Psoas muscle (tissue), 8 donors: Measurements from ENCODE around the gene MCM8. TPM values are rescaled to one million over a fixed set of nuclear protein-coding genes. Genes with fewer than 3 reads are reported as not detected.
"Not testable (repeated sequence)": the region's sequence is repeated elsewhere in the genome, so short reads cannot be mapped to it uniquely, and the experiment has no call there.

Source experiments
- ATAC-seq, 4 donors: fragments of 200-7000 bp; cut with Tn5 transposase; one replicate each; pipeline ENCODE4 v1.9.1; 2020; ENCODE audit warnings: moderate library complexity in 3 of 4, mild to moderate bottlenecking in 2 of 4
- DNase-seq, 2 donors: peaks; one replicate each; pipeline ENCODE4 v3.0.0-alpha.2; 2020
- H3K27ac ChIP-seq: fragments of 200-600 bp; one replicate; pipeline ENCODE4 v1.8.0; 2022
- H3K27me3 ChIP-seq, 3 donors: fragments of 200-600 bp in 1 of 3; one replicate each; pipeline versions ENCODE4 v1.6.1 to v1.8.0; 2013 to 2022; ENCODE audit warnings: low read length in 2 of 3, mild to moderate bottlenecking in 2 of 3, moderate library complexity in 1 of 3; ENCODE audit not compliant: insufficient read depth in 3 of 3
- H3K36me3 ChIP-seq, 2 donors: fragments of 200-600 bp in 1 of 2; one replicate each; pipeline versions ENCODE4 v1.6.1 to v1.8.0; 2013 to 2022; ENCODE audit warnings: low read depth in 1 of 2, mild to moderate bottlenecking in 1 of 2, moderate library complexity in 1 of 2; ENCODE audit not compliant: insufficient read depth in 1 of 2
- H3K4me1 ChIP-seq: fragments of 200-600 bp; one replicate; pipeline ENCODE4 v1.8.0; 2022
- H3K4me3 ChIP-seq: fragments of 200-600 bp; one replicate; pipeline ENCODE4 v1.8.0; 2022; ENCODE audit warnings: mild to moderate bottlenecking
- H3K9me3 ChIP-seq: fragments of 200-600 bp; one replicate; pipeline ENCODE4 v1.8.0; 2022
- WGBS, 3 donors: extraction: QIAGEN DNeasy Blood & Tissue Kit; methylation state at CpG; one replicate each; pipeline versions ENCODE4 v1.1.6 to v1.1.7; 2013; 5-methylcytosine and 5-hydroxymethylcytosine counted together
- intact Hi-C, 2 donors: fragments of 100-400 bp; cut with DNase I; formaldehyde crosslinking; loops; one replicate each; pipeline versions ENCODE4 v1.11.0 to v1.14.2; 2022
- polyA plus RNA-seq, 3 donors: library from polyadenylated mRNA; stranded (reverse); fragments of 200-250 nt; gene quantifications; one replicate each; pipeline ENCODE4 v1.2.3, GENCODE V29; 2013
- total RNA-seq, 4 donors: library from RNA; stranded (reverse); fragmentation: NEBNext Ultra II Directional in 2 of 4; extraction: Animal tissue kit (Norgen Biotek cat#: 25700) in 2 of 4; gene quantifications; one replicate each; pipeline versions ENCODE4 v1.2.1 to v1.2.4, GENCODE V29; 2021 to 2023
- TF ChIP-seq, protein P1 (sequence below): fragments of 200-600 bp; IDR thresholded peaks from one replicate; pipeline ENCODE4 v1.8.0; 2022; ENCODE audit warnings: antibody characterized with exemption
- donor health status: healthy with polysubstance abuse.
- donor health status: DM: no; HTN: no; CAD: no; lungs with moderate emphysema.
- donor health status: Bipolar disorder and iron deficiency.
- donor health status: healthy.
- donor health status: DM: yes; HTN: yes; CAD: no.
- donor health status: DM: no; HTN: no; CAD: no.
- donor health status: DM: no; HTN: no; CAD: no.
- donor health status: DM: yes; HTN: yes; CAD: no.

The MCM8 gene
- total and polyA plus RNA-seq, 7 donors, result 2.9 to 14.8 (median 6.2) TPM

- intact Hi-C loops, result no loop called here
- Histone ChIP-seq H3K27ac (peak overlapping the region; percentile 72), H3K4me3 (no peak overlapping the region), H3K36me3 (peaks cover 5 to 35% of the 10 kb centered on the region in 2 donors), H3K9me3 (no peaks in the 10 kb centered on the region), H3K27me3 (no peaks in the 10 kb centered on the region), H3K4me1 (peaks cover 31% of the 10 kb centered on the region)
- 66 to 84% (median 77%) methylated on average over 3 of the region's 3 CpGs for WGBS, 3 donors
- DNase-seq (no peak), ATAC-seq (peak; percentile 84 to 92 (median 89))
- TF ChIP-seq, protein P1, sequence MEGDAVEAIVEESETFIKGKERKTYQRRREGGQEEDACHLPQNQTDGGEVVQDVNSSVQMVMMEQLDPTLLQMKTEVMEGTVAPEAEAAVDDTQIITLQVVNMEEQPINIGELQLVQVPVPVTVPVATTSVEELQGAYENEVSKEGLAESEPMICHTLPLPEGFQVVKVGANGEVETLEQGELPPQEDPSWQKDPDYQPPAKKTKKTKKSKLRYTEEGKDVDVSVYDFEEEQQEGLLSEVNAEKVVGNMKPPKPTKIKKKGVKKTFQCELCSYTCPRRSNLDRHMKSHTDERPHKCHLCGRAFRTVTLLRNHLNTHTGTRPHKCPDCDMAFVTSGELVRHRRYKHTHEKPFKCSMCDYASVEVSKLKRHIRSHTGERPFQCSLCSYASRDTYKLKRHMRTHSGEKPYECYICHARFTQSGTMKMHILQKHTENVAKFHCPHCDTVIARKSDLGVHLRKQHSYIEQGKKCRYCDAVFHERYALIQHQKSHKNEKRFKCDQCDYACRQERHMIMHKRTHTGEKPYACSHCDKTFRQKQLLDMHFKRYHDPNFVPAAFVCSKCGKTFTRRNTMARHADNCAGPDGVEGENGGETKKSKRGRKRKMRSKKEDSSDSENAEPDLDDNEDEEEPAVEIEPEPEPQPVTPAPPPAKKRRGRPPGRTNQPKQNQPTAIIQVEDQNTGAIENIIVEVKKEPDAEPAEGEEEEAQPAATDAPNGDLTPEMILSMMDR, result no peak
Measured at GRCh38 chr20:6026051-6026450, 75.6 kb downstream of the MCM8 start.

DNA sequence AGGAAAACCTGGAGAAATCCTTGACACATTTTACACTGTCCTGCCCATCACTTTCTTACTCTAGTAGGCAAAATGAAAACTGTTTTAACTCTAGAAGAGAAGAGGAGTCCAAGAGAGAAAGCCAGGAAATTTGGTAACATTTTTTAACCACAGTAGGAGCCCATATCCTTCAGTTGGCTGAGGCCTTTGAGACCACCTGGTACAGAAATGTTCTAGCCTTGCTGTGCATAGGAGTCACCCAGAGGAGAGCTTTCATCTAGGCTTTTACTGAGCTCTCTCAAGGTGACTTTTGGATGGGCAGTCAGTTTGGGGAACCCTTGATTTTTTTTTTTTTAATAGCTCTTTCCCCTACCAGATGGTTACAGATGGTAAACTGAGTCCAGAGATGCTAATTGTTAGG, 78.4 kb downstream of the MCM8 start:
- ATAC-seq (no peak), DNase-seq (no peak)
- Histone ChIP-seq H3K27ac (no peak overlapping the region), H3K9me3 (no peaks in the 10 kb centered on the region), H3K4me3 (no peak overlapping the region), H3K4me1 (peaks cover 39% of the 10 kb centered on the region), H3K27me3 (no peaks in the 10 kb centered on the region), H3K36me3 (peaks cover 3 to 25% of the 10 kb centered on the region in 2 donors)
- TF ChIP-seq, protein P1, result no peak
- intact Hi-C loops, result loop anchor here in 1 of 2 donors (2.0 kb wide), 1 partner anchor 48 kb away; no protein-coding TSS in a partner anchor

GRCh38 chr20:6029538-6029937, 79.1 kb downstream of the MCM8 start:
- WGBS, 3 donors, result 33 to 57% (median 39%) methylated on average over 6 of the region's 6 CpGs
- Histone ChIP-seq H3K27ac (peak overlapping the region; percentile 27), H3K4me1 (peaks cover 45% of the 10 kb centered on the region)

DNA sequence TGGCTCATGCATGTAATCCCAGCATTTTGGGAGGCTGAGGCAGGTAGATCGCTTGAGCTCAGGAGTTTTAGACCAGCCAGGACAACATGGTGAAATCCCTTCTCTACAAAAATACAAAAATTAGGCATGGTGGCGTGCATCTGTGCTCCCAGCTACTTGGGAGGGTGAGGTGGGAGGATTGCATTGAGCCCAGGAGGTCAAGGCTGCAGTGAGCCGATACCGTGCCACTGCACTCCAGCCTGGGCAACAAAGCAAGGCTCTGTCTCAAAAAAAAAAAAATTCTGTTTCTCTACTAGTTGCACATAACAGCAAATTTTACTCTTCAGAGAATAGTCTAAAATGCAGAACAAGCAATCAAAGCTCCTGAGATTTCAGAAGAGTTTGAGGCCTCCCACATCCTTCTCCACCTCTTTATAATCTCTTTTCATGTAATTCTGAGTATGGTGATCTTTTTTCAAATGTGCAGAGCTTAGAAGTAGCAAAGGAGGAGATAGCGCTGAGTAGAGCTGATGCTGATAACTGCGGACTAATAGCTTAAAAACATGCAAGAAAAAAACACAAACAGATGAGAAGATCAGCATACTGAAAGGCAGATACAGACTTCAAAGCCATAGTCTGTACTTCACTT, 80.1 kb downstream of the MCM8 start:
- Histone ChIP-seq H3K36me3 (peaks cover 0 to 19% of the 10 kb centered on the region in 2 donors), H3K4me3 (no peak overlapping the region), H3K9me3 (no peaks in the 10 kb centered on the region), H3K27ac (no peak overlapping the region), H3K4me1 (peaks cover 53% of the 10 kb centered on the region), H3K27me3 (no peaks in the 10 kb centered on the region)
- TF ChIP-seq, protein P1, result no peak
- 76 to 84% (median 80%) methylated on average over 6 of the region's 6 CpGs for WGBS, 3 donors
- intact Hi-C loops, result no loop called here
- no peak for ATAC-seq
- no peak for DNase-seq

More at GRCh38 chr20:6029538-6029937, 79.1 kb downstream of the MCM8 start:
- DNase-seq (no peak), ATAC-seq (no peak)
- Histone ChIP-seq H3K4me3 (no peak overlapping the region), H3K36me3 (peaks cover 3 to 20% of the 10 kb centered on the region in 2 donors), H3K9me3 (no peaks in the 10 kb centered on the region), H3K27me3 (no peaks in the 10 kb centered on the region)
- intact Hi-C loops, result loop anchor here in 1 of 2 donors (2.0 kb wide), 1 partner anchor 47 kb away; no protein-coding TSS in a partner anchor
- TF ChIP-seq, protein P1, result no peak

- intact Hi-C loops, H3K27me3 ChIP-seq, H3K27ac ChIP-seq, H3K9me3 ChIP-seq, ATAC-seq, H3K4me3 ChIP-seq, DNase-seq: not testable (repeated sequence)
- Histone ChIP-seq H3K4me1 (peaks cover 40% of the 10 kb centered on the region), H3K36me3 (peaks cover 3 to 43% of the 10 kb centered on the region in 2 donors)
- WGBS, 3 donors, result 95 to 98% (median 96%) methylated on average over 8 of the region's 8 CpGs
Measured at GRCh38 chr20:6032907-6033306, 82.5 kb downstream of the MCM8 start.
